Hindlimb muscle (tissue), 1 donor: ENCODE results near the gene GIN1. TPM values are rescaled to one million over a fixed set of nuclear protein-coding genes. Genes with fewer than 3 reads are reported as not detected.
"Not testable (repeated sequence)": the region's sequence is repeated elsewhere in the genome, so short reads cannot be mapped to it uniquely, and the experiment has no call there.

Experiments used
- DNase-seq: peaks from one replicate; pipeline ENCODE4 v3.0.0-alpha.2; 2013
- polyA plus RNA-seq: library from polyadenylated mRNA; unstranded; fragments of 120-200 nt; gene quantifications from one replicate; pipeline ENCODE4 v1.2.1, GENCODE V29; 2013; ENCODE audit not compliant: insufficient read length

GIN1 gene
- polyA plus RNA-seq, 1 donor: 9.6 TPM

DNA sequence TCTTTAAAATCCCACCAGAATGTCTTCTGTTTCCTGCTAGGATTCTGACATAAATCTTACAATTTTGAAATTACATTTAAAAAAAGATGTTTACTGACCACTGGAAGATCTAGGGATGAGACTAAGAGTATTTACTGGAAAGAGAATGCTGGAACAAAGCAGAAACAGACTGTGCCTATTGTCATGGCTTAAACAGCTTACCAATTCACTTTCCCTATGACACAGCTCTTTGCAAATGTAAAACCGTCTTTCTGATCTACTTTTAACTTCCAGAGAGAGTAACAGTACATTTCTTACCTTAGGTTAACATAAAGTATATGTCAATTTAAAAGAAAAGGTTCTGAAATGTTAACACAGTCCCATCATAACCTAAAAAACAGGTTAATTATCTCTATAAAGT, 10.7 kb downstream of the GIN1 start:
- no peak for DNase-seq

DNA sequence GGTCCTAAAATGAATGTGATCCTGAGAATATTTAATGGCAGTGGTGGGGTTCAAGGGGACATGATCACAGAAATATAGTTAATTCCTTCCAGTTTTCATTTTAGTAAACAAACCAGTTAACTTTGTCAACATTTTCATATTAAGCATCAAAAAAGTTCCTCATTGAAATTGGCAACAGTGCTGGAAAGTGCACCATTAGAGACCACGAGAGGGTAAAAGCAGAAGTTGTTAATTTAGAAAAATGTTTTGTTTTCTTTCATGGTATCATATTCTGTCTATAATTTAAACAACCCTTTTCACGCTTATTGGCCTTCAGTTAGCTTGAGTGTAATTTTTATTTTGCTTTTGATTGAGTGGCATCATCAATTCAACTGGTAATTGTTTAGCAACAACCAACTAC, 11.9 kb downstream of the GIN1 start:
- no peak for DNase-seq

DNA sequence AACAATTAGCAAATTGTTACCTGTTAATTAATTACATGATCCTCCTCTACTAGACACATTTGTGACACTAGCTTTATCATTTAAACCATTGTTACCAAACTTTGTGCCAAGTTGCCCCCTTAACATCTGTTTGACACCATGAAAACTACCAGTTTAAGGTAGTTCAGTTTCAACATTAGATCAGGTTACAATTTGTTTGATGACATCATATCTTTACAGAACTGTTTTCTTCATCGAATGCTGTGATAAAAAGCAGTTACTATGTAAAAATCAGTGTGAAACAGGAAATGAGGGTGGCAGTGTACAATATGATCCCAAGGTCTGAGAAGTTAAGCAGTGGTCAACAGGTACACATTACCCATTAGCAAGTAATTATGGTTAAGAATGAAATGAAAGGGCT, 17.7 kb downstream of the GIN1 start:
- no peak for DNase-seq

DNA sequence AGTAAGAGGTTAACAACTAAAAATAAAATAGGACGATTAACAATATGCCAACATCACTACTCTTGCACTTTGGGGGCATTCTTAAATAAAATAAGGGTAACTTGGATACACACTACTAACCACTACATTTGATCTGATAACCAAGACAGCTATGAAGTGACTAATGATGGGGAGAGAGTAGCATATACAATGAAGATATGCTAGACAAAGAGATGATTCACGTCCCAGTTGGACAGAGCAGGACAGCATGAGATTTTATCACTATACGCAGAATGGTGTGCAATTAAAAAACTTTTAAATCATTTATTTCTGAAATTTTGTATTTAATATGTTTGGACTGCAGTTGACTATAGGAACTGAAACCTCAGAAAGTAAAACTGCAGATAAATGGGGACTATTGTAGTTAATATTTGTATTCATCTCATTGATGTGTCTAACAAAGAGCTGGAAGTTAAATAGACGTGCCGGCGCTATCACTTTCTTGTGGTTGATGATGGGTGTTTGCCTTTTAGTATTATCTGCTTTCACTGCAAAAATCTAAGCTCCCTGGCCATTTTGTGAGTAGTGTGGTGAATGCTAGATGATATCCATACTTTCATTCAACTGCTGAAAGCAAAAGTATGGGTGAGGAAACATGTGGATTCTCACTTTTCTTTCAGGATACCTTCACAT, 18.7 kb downstream of the GIN1 start:
- no peak for DNase-seq

DNA sequence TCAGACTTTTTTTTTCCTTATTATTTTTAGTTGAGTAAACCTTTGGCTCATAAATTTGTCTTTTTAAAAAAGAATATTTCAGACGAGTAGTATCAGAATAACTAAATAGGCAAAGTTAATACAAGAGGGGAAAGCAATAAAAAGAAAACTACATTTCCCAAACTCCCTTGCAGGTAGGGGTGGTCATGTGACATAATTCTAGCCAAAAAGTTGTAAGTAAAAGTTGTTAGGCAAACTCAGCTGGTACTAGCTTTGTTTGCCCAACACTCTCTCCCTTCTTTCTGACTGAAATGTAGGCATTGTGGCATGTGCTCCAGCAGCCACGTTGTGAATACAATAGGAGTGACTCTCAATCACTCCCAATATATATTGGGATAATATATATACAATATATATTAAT, 20.9 kb downstream of the GIN1 start:
- DNase-seq: no peak

DNA sequence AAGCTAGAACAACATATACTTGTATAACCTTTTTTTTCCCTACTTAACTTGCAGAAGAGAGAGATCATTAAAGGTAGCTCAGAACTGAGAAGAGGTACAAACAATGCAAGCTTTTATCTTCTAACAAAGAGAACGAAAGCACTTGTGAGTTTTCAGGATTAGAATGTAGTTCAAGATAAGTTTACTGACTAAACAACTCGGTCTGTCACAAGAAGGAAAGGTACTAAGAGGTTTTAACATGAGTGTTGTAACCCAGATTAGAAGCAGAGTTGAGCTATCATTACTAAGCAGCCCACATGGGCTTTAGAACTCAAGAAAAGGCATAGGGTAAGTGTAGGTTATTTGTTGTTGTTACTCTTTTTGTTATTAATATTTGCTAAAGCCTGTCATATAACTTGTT, 25.2 kb downstream of the GIN1 start:
- DNase-seq: no peak

DNA sequence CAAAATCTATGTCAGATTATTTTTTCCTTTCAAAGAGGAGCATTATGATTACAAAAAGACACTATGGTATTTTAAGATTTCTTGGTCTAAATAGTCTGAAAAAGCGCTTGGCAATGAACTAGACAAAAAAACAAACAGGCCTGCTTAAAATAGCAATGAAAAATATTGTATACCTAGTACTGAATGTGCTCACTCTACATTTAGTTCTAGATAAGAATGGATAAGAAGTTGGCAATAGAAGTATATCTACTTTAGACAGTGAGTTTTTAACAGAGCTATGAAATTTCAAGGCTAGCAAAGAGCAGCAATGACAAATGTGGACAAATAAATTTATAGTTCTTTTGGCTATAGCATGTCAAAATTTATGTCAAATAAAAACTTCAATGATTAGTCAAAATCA, 26.2 kb downstream of the GIN1 start:
- DNase-seq: no peak

DNA sequence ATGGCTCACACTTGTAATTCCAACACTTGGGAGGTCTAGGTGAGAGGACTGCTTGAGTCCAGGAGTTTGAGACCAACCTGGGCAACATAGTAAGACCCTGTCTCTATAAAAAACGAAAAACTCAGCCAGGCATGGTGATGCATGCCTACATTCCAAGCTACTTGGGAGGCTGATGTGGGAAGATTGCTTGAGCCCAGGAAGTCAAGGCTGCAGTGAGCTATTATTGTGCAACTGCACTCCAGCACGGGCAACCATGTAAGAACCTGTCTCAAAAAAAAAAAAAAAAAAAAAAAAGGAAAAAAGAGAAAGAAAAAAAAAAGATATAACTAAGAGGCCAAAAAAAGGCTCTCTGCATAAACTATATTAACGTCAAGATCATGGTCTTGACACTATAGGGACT, 27.3 kb downstream of the GIN1 start:
- DNase-seq: no peak

DNA sequence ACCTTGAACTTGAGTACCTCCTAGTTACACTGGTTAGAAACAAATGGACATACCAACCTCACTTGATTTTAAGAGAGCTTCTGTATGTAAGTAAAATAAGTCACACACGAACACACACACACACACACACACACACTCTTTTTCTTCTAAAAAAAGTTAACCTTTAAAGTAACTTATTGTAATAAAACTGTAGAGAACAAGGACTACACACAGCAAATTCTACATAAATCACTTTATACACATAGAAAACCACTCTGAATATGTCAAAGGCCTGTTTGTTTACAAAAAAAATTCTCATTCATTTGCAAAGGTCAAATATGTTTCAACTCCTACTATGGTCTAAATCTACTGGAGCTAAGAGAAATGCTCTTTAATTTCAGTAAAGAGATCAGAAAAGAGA, 29.1 kb downstream of the GIN1 start:
- no peak for DNase-seq

DNA sequence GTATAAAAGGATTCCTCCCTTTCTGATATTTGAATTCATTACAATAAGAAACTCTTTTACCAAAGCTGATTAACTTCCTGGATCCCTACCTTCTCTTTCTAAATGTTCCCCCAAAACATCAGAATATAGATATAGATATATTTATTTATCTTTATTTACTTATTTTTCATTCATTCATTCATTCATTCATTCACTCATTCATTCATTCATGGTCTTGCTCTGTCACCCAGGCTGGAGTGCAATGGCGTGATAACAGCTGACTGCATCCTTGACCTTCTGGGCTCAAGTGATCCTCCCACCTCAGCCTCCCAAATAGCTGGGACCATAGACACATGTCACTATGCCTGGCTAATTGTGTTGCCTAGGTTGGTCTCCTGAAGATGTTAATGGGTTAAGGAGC, 30.7 kb downstream of the GIN1 start:
- no peak for DNase-seq

DNA sequence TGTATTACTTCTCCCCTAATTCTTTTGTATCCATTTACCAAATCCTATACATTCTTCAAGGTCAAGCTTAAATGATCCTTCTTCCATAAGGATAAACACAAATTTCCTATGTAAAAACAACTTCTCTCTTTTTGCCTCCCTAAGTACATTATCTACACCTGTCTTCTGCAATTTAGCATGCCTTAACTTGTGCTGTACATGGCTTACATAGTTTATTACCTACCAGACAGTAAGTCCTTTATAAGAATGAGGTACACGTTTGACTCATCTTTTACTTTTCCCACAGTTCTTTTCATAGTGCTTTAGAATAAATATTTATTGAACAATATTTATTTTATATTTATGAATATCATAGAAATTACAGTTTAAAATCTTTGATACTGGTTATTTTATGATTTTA, 33.4 kb downstream of the GIN1 start:
- DNase-seq: no peak

DNA sequence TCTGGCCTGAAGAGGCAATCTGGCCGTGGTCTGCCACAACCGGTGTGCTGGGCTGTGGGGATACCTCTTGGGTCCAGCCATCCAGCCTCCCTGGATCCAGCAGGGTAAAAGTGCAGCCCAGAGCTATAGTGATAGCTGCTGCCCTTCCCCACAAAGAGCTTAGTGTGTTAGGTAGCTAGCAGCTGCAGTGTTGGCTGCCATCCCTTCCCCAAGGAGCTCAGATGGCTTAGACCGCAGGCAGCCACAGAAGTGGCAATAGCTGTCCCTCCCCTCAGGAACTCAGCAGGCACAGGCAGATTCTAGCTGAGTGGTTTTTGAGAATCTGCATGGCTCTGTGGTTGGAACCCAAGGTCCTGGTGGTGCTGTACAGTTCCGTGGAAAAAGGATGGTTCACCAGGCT, 40.1 kb downstream of the GIN1 start:
- no peak for DNase-seq

DNA sequence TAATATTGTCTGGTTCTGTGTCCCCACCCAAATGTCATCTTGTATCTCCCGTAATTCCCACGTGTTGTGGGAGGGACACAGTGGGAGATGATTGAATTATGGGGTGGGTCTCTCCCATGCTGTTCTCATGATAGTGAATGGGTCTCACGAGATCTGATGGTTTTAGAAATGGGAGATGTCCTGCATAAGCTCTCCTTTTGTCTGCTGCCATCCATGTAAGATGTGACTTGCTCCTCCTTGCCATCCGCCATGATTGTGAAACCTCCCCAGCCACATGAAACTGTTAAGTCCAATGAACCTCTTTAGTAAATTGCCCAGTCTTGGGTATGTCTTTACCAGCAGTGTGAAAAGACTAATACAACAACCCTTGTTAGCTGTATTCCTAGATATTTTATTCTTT, 44.5 kb downstream of the GIN1 start:
- no peak for DNase-seq

DNA sequence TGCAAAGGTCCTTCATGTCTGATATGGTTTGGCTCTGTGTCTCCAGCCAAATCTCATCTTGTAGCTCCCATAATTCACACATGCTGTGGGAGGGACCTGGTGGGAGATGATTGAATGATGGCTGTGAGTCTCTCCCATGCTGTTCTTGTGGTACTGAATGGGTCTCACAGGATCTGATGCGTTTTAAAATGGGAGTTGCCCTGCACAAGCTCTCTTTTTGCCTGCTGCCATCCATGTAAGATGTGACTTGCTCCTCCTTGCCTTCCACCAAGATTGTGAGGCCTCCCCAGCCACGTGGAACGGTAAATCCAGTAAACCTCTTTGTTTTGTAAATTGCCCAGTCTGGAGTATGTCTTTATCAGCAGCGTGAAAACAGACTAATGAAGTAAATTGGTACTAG, 46.4 kb downstream of the GIN1 start:
- not testable (repeated sequence) for DNase-seq

DNA sequence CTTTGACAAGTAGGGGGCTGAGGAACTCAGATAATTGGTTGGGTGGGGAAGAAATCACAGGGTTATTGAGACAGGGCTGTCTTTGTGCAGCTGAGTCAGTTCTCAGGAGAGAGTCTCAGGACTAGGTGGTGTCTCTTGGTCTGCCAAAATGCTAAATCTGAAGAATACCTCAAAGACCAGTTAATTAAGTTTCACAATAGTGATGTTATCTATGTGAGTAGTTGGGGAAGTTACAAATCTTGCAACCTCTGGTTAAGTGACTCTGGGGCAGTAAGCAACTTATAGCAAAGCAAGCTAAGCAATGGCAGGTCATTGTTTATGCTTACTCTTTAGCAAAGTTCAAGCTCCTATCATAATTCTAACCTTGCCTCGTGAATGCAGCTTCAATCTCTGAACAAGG, 53.6 kb downstream of the GIN1 start:
- no peak for DNase-seq

DNA sequence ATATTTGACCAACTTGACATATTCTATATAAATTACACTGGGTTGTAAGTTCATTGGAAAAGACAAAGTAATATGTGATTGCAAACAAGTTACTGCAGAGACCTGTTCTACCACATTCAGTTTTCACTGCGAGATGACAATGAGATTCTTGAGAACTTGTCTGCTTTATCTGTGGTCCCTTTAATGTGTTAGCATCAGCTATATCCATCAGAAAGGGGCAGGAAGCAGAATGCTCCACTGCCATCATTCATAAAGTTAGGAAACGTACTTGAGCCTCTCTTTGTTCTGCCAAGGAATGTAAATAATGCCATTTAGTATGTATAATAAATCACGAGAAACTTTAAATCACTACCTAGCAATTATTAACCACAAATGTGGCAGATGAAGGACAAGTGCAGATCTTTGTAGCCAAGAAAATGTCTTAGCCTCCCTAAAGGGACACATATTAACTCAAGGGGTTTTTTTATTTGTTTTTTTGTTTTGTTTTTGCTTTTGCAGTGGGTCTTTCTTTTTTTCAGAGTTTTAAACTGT, 59.4 kb downstream of the GIN1 start:
- no peak for DNase-seq

DNA sequence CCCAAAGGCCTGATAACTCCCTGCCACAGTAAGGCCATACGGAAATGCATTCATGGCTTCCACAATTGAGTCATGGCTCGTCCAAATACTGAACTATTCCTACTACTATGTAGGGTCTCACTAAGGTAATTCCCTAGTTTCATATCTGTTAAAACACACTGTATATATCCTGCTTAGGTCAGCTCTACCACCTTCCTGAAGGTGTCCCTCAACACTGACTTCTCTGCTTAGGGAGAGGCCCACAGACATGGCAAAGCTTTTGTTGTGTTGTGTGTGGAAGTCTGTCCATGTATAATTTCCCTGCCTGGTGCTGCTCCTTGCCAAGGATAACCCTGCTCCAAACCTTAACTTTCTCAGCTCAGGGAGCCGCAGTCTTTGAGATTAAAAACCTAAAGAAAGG, 60.4 kb downstream of the GIN1 start:
- DNase-seq: no peak

DNA sequence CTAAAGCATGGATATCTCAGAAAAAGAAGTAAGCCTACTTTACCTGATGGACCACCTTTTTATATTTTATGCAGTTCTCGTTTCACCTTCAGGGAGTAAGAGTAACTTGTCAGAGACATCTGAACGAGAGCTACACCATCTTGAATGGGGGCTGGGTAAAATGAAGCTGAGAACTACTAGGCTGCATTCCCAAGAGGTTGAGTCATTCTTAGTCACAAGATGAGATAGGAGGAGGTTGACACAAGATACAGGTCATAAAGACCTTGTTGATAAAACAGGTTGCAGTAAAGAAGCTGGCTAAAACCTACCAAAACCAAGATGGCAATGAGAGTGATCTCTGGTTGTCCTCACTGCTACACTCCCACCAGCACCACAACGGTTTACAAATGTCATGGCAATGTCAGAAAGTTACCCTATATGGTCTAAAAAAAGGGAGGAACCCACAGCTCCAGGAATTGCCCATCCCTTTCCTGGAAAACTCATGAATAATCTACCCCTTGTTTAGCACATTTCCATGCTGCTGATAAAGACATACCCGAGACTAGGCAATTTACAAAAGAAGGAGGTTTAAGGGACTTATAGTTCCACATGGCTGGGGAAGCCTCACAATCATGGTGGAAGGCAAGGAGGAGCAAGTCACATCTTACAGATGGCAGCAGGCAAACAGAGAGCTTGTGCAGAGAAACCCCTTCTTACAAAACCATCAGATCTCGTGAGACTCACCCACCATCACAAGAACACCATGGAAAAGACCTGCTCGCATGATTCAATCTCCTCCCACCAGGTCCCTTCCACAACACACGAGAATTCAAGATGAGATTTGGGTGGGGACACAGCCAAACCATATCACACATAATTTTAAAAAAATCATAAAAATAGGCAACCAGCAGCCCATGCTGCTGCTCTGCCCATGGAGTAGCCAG, 62.5 kb downstream of the GIN1 start:
- DNase-seq: no peak

DNA sequence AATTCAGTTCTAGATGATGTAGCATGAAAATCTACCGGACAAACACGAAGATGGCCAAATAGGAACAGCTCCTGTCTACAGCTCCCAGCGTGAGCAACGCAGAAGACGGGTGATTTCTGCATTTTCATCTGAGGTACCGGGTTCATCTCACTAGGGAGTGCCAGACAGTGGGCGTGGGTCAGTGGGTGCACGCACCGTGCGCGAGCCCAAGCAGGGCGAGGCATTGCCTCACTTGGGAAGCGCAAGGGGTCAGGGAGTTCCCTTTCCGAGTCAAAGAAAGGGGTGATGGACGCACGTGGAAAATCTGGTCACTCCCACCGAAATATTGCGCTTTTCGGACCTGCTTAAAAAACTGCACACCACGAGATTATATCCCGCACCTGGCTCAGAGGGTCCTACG, 73.2 kb downstream of the GIN1 start:
- not testable (repeated sequence) for DNase-seq

DNA sequence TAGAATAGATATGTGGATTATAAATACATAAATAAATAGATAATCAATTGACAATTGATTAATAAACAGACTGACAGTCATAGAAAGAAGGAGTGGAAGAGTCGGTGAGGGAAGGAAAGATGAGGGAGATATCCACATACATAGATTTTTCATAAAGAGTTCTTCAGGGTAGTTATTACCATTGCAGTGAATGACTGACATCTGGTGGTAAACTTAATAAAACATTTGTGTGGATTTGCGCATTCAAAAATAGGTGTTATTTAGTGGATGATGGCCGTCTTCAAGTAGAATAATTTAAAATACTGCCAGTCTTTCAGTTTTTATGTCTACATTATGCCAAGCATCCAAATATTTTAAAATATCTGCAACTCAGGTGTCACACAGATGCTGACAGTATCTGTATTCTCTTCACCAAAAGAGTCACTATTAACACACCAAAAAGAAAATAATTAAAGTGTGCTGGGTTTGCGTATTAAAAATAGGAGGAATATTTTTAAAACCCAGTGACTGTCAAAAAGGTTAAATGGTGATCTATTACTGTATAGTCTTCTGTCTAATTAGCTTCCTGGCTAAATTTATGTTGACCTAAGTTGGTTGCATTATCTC, 78.8 kb downstream of the GIN1 start:
- peak; percentile 40 for DNase-seq

DNA sequence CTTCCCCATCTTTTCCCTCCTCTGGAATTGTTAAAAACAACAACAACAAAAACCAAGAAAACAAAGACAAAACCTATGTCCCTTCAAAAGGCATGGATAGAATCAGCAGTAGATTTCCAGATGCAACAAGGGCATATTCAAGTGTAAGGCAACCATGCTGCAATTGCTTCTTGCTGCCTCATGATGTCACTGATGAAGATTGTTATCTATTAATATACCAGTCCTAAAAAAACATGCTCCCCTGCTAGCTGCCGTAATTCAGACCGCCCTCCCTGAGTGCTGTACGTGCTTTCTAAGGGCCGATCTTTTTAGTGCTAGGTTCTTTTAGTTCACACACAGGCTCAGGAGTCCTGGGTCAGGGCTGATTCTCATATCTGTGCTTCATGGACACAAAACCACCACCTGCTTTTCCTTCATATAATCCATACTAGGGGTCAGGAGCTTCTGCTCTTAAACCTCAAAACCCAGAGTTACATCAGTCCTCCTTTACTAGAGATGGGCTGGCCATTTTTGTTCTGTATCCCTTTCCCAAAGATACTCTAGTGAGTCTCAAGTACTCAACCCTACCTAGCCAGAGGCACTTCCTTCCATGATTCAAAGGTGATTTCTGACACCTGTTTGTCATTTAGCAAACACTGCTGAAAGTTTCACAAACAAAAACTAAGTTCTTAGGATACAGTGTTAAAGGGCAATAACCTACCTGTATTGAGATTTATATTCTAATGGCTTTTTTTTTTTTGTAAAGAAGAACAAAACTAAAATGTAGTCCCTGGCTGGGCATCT, 82.1 kb downstream of the GIN1 start:
- DNase-seq: no peak

DNA sequence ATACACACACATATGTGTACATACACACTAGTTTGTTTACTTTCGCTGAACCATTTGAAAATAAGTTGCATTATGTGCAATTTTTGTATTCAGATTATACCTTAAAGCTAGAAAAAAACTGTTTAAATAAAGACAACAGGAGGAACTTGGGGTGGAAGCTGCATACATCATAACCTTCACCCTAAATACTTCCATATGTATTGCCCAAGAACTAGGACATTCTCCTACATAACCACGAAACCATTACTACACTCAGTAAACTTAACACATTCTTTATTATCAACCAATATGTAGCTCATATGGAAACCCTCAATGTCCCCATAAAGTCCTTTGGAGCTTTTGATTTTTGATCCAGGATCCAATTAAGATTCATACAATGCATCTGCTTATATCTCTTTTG, 83.3 kb downstream of the GIN1 start:
- no peak for DNase-seq
